Osteoblast (primary cell): ENCODE measurements around the gene AADACL3. TPM values are rescaled to one million over a fixed set of nuclear protein-coding genes. Genes with fewer than 3 reads are reported as not detected.
"Not testable (repeated sequence)": the region's sequence is repeated elsewhere in the genome, so short reads cannot be mapped to it uniquely, and the experiment has no call there.

ENCODE experiments used
- DNase-seq: peaks from one replicate; pipeline ENCODE4 v3.0.0; 2011; ENCODE audit warnings: low spot score, mixed read lengths; ENCODE audit not compliant: insufficient read length; ENCODE audit errors: missing footprints
- H2AFZ ChIP-seq: 2 replicates; pipeline ENCODE4 v1.6.0; 2011; ENCODE audit warnings: mild to moderate bottlenecking, low read length
- H3K27ac ChIP-seq: 2 replicates; pipeline ENCODE4 v1.5.1; 2011; ENCODE audit warnings: mild to moderate bottlenecking, low read depth, low read length, moderate library complexity
- H3K27me3 ChIP-seq: 2 replicates; pipeline ENCODE4 v1.6.0; 2012; ENCODE audit warnings: mild to moderate bottlenecking, control low read depth, inconsistent platforms, low read length, moderate library complexity; ENCODE audit not compliant: insufficient read depth
- H3K36me3 ChIP-seq: 2 replicates; pipeline ENCODE4 v1.5.1; 2011; ENCODE audit warnings: mild to moderate bottlenecking, low read length, control low read depth, moderate library complexity; ENCODE audit not compliant: insufficient read depth
- H3K4me1 ChIP-seq: 2 replicates; pipeline ENCODE4 v1.5.1; 2011; ENCODE audit warnings: mild to moderate bottlenecking, low read length, control low read depth, moderate library complexity; ENCODE audit not compliant: insufficient read depth
- H3K4me2 ChIP-seq: 2 replicates; pipeline ENCODE4 v1.6.0; 2011; ENCODE audit warnings: mild to moderate bottlenecking, low read length; ENCODE audit not compliant: insufficient read depth
- H3K4me3 ChIP-seq: fragments of 200-600 bp; sonication (generic); 3 replicates; pipeline ENCODE4 v1.5.1; 2012; ENCODE audit warnings: mild to moderate bottlenecking, low read length, inconsistent platforms; ENCODE audit not compliant: insufficient read depth
- H3K79me2 ChIP-seq: 2 replicates; pipeline ENCODE4 v1.6.0; 2012; ENCODE audit warnings: mild to moderate bottlenecking, low read length, control low read depth, inconsistent platforms; ENCODE audit not compliant: insufficient read depth
- H3K9me3 ChIP-seq: 2 replicates; pipeline ENCODE4 v1.5.1; 2011; ENCODE audit warnings: low read depth, low read length, control low read depth
- H4K20me1 ChIP-seq: 2 replicates; pipeline ENCODE4 v1.6.0; 2012; ENCODE audit warnings: mild to moderate bottlenecking, low read length, control low read depth; ENCODE audit not compliant: insufficient read depth
- total RNA-seq: library from RNA; depleted of rRNA; stranded (reverse); fragments of >200 nt; gene quantifications from 2 replicates; pipeline ENCODE4 v1.2.3, GENCODE V29; 2012
- TF ChIP-seq, protein P1 (sequence below): IDR thresholded peaks from 2 replicates; pipeline ENCODE4 v1.5.1; 2011; ENCODE audit warnings: mild to moderate bottlenecking, low read depth, low read length, moderate library complexity; ENCODE audit errors: extremely low read depth

Gene AADACL3
- total RNA-seq, 1 donor = not detected

GRCh38 chr1:12674358-12674757, 41.6 kb upstream of the AADACL3 start:
- Histone ChIP-seq H3K79me2 (no peaks in the 10 kb centered on the region), H2AFZ (no peak overlapping the region), H3K4me3 (no peak overlapping the region), H3K9me3 (no peaks in the 10 kb centered on the region), H4K20me1 (no peaks in the 10 kb centered on the region), H3K27me3 (peaks cover 21% of the 10 kb centered on the region), H3K4me1 (no peaks in the 10 kb centered on the region), H3K4me2 (no peak overlapping the region), H3K27ac (no peak overlapping the region), H3K36me3 (no peaks in the 10 kb centered on the region)
- TF ChIP-seq, protein P1, sequence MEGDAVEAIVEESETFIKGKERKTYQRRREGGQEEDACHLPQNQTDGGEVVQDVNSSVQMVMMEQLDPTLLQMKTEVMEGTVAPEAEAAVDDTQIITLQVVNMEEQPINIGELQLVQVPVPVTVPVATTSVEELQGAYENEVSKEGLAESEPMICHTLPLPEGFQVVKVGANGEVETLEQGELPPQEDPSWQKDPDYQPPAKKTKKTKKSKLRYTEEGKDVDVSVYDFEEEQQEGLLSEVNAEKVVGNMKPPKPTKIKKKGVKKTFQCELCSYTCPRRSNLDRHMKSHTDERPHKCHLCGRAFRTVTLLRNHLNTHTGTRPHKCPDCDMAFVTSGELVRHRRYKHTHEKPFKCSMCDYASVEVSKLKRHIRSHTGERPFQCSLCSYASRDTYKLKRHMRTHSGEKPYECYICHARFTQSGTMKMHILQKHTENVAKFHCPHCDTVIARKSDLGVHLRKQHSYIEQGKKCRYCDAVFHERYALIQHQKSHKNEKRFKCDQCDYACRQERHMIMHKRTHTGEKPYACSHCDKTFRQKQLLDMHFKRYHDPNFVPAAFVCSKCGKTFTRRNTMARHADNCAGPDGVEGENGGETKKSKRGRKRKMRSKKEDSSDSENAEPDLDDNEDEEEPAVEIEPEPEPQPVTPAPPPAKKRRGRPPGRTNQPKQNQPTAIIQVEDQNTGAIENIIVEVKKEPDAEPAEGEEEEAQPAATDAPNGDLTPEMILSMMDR = no peak
- DNase-seq = no peak

- not testable (repeated sequence) for H3K9me3 ChIP-seq, H4K20me1 ChIP-seq, H3K4me1 ChIP-seq, H3K4me3 ChIP-seq, DNase-seq, H3K27ac ChIP-seq, H3K79me2 ChIP-seq, H3K36me3 ChIP-seq, H2AFZ ChIP-seq, H3K4me2 ChIP-seq
- H3K27me3 ChIP-seq = peaks cover 10% of the 10 kb centered on the region
Observed at GRCh38 chr1:12676122-12676521, 39.8 kb upstream of the AADACL3 start.

DNA sequence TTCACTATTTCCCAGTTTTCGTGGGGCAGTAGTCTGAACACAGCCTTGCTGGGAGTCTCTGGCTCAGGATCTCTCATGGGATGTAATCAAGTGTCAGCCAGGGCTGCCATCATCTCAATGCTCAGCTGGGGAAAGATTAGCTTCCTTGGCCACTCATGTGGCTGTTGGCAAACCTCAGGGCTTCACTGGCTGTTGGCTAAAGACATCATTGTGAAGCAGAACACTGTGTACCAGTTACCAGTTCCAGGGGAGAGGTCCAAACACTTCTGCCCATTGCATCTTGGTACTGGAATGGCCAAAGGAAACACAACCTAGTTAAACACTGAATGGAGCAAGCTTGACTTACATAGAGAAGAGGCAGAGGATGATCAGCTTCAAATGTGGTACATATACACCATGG, 38.3 kb upstream of the AADACL3 start:
- no peaks in the 10 kb centered on the region for H3K9me3 ChIP-seq
- no peak overlapping the region for H3K4me2 ChIP-seq
- no peaks in the 10 kb centered on the region for H3K36me3 ChIP-seq
- no peaks in the 10 kb centered on the region for H3K27me3 ChIP-seq
- no peak overlapping the region for H2AFZ ChIP-seq
- no peak overlapping the region for H3K4me3 ChIP-seq
- H3K79me2 ChIP-seq = no peaks in the 10 kb centered on the region
- DNase-seq = no peak
- H4K20me1 ChIP-seq = no peaks in the 10 kb centered on the region
- no peaks in the 10 kb centered on the region for H3K4me1 ChIP-seq
- TF ChIP-seq, protein P1 = no peak
- H3K27ac ChIP-seq = no peak overlapping the region

DNA sequence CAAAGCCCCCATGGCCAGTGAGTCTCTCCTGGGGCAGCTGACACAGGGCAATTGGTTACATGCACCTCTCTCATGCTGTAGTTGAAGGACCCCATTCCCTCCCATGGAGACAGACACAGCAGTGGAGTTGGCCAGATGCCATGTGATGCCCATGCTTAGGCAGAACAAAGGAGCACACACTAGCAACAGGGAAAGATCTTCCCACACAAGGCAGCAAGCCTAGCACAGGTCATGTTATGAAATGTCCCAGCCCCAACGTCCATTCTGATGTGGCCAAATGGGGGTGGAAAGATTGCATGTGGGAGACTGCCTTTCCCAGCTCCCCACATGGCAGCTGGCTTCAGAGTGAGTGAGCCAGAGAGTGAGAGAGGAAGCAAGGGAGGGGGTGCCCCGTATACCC, 37.6 kb upstream of the AADACL3 start:
- H3K27me3 ChIP-seq = no peaks in the 10 kb centered on the region
- no peaks in the 10 kb centered on the region for H4K20me1 ChIP-seq
- H3K27ac ChIP-seq = no peak overlapping the region
- no peaks in the 10 kb centered on the region for H3K4me1 ChIP-seq
- no peak for DNase-seq
- no peak overlapping the region for H3K4me3 ChIP-seq
- no peak overlapping the region for H3K4me2 ChIP-seq
- no peaks in the 10 kb centered on the region for H3K79me2 ChIP-seq
- no peaks in the 10 kb centered on the region for H3K9me3 ChIP-seq
- H3K36me3 ChIP-seq = no peaks in the 10 kb centered on the region
- TF ChIP-seq, protein P1 = no peak
- H2AFZ ChIP-seq = no peak overlapping the region
